A549 treated with dexamethasone at 1 μM for 4 hours (cell line): Measurements from ENCODE around the gene ARMC8. TPM values are rescaled to one million over a fixed set of nuclear protein-coding genes. Genes with fewer than 3 reads are reported as not detected.

Experiments
- total RNA-seq: library from RNA; stranded (reverse); fragments of 200-300 nt; extraction: Qiagen RNA extraction; gene quantifications from 5 replicates; pipeline ENCODE4 v1.2.3, GENCODE V29; 2022

Gene ARMC8, protein sequence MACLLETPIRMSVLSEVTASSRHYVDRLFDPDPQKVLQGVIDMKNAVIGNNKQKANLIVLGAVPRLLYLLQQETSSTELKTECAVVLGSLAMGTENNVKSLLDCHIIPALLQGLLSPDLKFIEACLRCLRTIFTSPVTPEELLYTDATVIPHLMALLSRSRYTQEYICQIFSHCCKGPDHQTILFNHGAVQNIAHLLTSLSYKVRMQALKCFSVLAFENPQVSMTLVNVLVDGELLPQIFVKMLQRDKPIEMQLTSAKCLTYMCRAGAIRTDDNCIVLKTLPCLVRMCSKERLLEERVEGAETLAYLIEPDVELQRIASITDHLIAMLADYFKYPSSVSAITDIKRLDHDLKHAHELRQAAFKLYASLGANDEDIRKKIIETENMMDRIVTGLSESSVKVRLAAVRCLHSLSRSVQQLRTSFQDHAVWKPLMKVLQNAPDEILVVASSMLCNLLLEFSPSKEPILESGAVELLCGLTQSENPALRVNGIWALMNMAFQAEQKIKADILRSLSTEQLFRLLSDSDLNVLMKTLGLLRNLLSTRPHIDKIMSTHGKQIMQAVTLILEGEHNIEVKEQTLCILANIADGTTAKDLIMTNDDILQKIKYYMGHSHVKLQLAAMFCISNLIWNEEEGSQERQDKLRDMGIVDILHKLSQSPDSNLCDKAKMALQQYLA
- total RNA-seq = 37.0 to 48.3 TPM (median 42.2 TPM) in 5 replicates

GRCh38 chr3:138187296-138188012, at the start of gene ARMC8:
ARMC8 (plus strand) TSS chr3:138187301; CDS start chr3:138187555, 254 bp downstream.

GRCh38 chr3:138174421-138175131, 12.5 kb upstream of the ARMC8 start, which contains the start of gene DBR1:
DBR1 (minus strand) TSS chr3:138174921; CDS start chr3:138174795, 126 bp downstream.

GRCh38 chr3:138329127-138329983, 142.3 kb downstream of the ARMC8 start, which contains the start of gene NME9:
NME9 (minus strand) TSS chr3:138329851; CDS start chr3:138329335, 516 bp downstream.

Other genes with a start within 250 kb of the ARMC8 start
- gene CLDN18, start 177.1 kb upstream of the ARMC8 start, total RNA-seq = not detected in 5 replicates
- gene DZIP1L, start 71.7 kb upstream of the ARMC8 start, total RNA-seq = 8.0 to 12.5 TPM (median 11.0 TPM) in 5 replicates
- gene A4GNT, start 54.9 kb upstream of the ARMC8 start, total RNA-seq = not detected in 5 replicates
- gene DBR1, start 12.4 kb upstream of the ARMC8 start, total RNA-seq = 11.7 to 13.7 TPM (median 13.2 TPM) in 5 replicates
- gene NME9, start 142.6 kb downstream of the ARMC8 start, total RNA-seq = 0.14 TPM in 1 of 5 replicates, not detected in the others
- 7.8 to 11.0 TPM (median 9.5 TPM) in 5 replicates for gene MRAS, start 161.3 kb downstream of the ARMC8 start, total RNA-seq
- 0.36 to 0.79 TPM (median 0.52 TPM) in 5 replicates for gene ESYT3, start 247.3 kb downstream of the ARMC8 start, total RNA-seq